ENCODE measurements around the gene MYRFL. TPM values are rescaled to one million over a fixed set of nuclear protein-coding genes. Genes with fewer than 3 reads are reported as not detected.

Gene MYRFL
- total RNA-seq, 1 donor from 2014 or later = not detected

- Mint-ChIP-seq H3K27ac (no peak overlapping the region), H3K27me3 (no peaks in the 10 kb centered on the region), H3K4me3 (no peak overlapping the region), H3K4me1 (peaks cover 6% of the 10 kb centered on the region), H3K36me3 (ENCODE audit: low read depth) (no peaks in the 10 kb centered on the region), H3K9me3 (no peaks in the 10 kb centered on the region)
- DNase-seq (no peak), ATAC-seq (ENCODE audit: low read depth) (no peak)
- intact Hi-C loops (cut with micrococcal nuclease) = no loop called here
- ChIA-PET CTCF (no interaction called here), POLR2A (no interaction called here)
- no peak for TF ChIP-seq CTCF (IDR thresholded peaks at IDR 0.05)
Measured at GRCh38 chr12:69927164-69927563, 102.1 kb downstream of the MYRFL start.

- ChIA-PET POLR2A (no interaction called here), CTCF (interaction anchor here (1.0 to 1.7 kb wide), 3 partner anchors 21 to 647 kb away, joined by 3 to 4 read pairs (median 3); no protein-coding TSS in a partner anchor)
- H3K4me3 Mint-ChIP-seq = no peak overlapping the region
- H3K4me1 Mint-ChIP-seq = peaks cover 6% of the 10 kb centered on the region
- no peaks in the 10 kb centered on the region for H3K36me3 Mint-ChIP-seq (ENCODE audit: low read depth)
- no peak for DNase-seq
- no peak for TF ChIP-seq CTCF (IDR thresholded peaks at IDR 0.05)
- intact Hi-C loops (cut with micrococcal nuclease) = no loop called here
- H3K9me3 Mint-ChIP-seq = no peaks in the 10 kb centered on the region
- H3K27ac Mint-ChIP-seq = no peak overlapping the region
- no peaks in the 10 kb centered on the region for H3K27me3 Mint-ChIP-seq
- no peak for ATAC-seq (ENCODE audit: low read depth)
Measured at GRCh38 chr12:69929125-69929524, 104.1 kb downstream of the MYRFL start.

- Mint-ChIP-seq H3K27ac (no peak overlapping the region), H3K4me3 (no peak overlapping the region), H3K27me3 (no peaks in the 10 kb centered on the region), H3K9me3 (no peaks in the 10 kb centered on the region), H3K36me3 (ENCODE audit: low read depth) (no peaks in the 10 kb centered on the region), H3K4me1 (peaks cover 6% of the 10 kb centered on the region)
- intact Hi-C loops (cut with micrococcal nuclease) = no loop called here
- ChIA-PET CTCF (interaction anchor here (1.0 to 1.7 kb wide), 2 partner anchors 21 to 646 kb away, joined by 3 to 4 read pairs; no protein-coding TSS in a partner anchor), POLR2A (no interaction called here)
- TF ChIP-seq CTCF (IDR thresholded peaks at IDR 0.05) = no peak
- DNase-seq = no peak
- no peak for ATAC-seq (ENCODE audit: low read depth)
Measured at GRCh38 chr12:69929531-69929930, 104.5 kb downstream of the MYRFL start.

GRCh38 chr12:69931569-69931968 is 106.5 kb downstream of the MYRFL start:
- Mint-ChIP-seq H3K36me3 (ENCODE audit: low read depth) (no peaks in the 10 kb centered on the region), H3K4me1 (peaks cover 6% of the 10 kb centered on the region), H3K4me3 (no peak overlapping the region), H3K9me3 (no peaks in the 10 kb centered on the region), H3K27ac (no peak overlapping the region), H3K27me3 (peaks cover 2% of the 10 kb centered on the region)
- DNase-seq = no peak
- intact Hi-C loops (cut with micrococcal nuclease) = no loop called here
- TF ChIP-seq CTCF (IDR thresholded peaks at IDR 0.05) = no peak
- ChIA-PET POLR2A (no interaction called here), CTCF (no interaction called here)
- no peak for ATAC-seq (ENCODE audit: low read depth)

- ChIA-PET POLR2A (no interaction called here), CTCF (no interaction called here)
- intact Hi-C loops (cut with micrococcal nuclease) = no loop called here
- Mint-ChIP-seq H3K27me3 (peaks cover 2% of the 10 kb centered on the region), H3K27ac (no peak overlapping the region), H3K9me3 (no peaks in the 10 kb centered on the region), H3K36me3 (ENCODE audit: low read depth) (no peaks in the 10 kb centered on the region), H3K4me3 (no peak overlapping the region), H3K4me1 (peaks cover 6% of the 10 kb centered on the region)
- TF ChIP-seq CTCF (IDR thresholded peaks at IDR 0.05) = no peak
- DNase-seq (no peak), ATAC-seq (ENCODE audit: low read depth) (no peak)
Measured at GRCh38 chr12:69932154-69932553, 107.1 kb downstream of the MYRFL start.
